GM12873 (cell line): Measurements from ENCODE around the gene SLC4A1.

Experiments
- TF ChIP-seq, protein P1 (sequence below): IDR thresholded peaks from 2 replicates; pipeline ENCODE4 v1.5.1; 2012; ENCODE audit warnings: low read depth, mild to moderate bottlenecking, moderate library complexity, low read length, control low read depth; ENCODE audit not compliant: insufficient read depth; ENCODE audit errors: missing control alignments

SLC4A1 gene

DNA sequence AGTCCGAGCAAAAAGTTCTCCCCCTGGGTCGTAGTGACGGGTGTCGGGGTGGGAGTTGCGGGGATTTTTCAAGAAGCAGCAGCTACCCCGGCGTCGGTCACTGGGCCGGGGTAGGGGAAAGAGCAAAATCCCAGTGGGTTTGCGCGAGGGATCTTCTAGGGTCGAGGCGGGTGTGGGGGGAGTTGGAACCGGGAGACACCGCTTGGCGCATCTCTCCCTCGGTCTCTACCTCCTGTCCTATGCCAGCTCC is 46.1 kb downstream of the SLC4A1 start:
- TF ChIP-seq, protein P1, sequence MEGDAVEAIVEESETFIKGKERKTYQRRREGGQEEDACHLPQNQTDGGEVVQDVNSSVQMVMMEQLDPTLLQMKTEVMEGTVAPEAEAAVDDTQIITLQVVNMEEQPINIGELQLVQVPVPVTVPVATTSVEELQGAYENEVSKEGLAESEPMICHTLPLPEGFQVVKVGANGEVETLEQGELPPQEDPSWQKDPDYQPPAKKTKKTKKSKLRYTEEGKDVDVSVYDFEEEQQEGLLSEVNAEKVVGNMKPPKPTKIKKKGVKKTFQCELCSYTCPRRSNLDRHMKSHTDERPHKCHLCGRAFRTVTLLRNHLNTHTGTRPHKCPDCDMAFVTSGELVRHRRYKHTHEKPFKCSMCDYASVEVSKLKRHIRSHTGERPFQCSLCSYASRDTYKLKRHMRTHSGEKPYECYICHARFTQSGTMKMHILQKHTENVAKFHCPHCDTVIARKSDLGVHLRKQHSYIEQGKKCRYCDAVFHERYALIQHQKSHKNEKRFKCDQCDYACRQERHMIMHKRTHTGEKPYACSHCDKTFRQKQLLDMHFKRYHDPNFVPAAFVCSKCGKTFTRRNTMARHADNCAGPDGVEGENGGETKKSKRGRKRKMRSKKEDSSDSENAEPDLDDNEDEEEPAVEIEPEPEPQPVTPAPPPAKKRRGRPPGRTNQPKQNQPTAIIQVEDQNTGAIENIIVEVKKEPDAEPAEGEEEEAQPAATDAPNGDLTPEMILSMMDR = no peak

GRCh38 chr17:44221084-44221861 is 46.7 kb downstream of the SLC4A1 start:
- TF ChIP-seq, protein P1 = no peak

- TF ChIP-seq, protein P1 = no peak
Observed at GRCh38 chr17:44220213-44221083, 47.5 kb downstream of the SLC4A1 start.

GRCh38 chr17:44219616-44220212 is 48.2 kb downstream of the SLC4A1 start, which contains the start of gene UBTF:
TSS of gene UBTF (minus strand) at chr17:44219675. CDS start at chr17:44218229, 1,446 bp downstream.
- TF ChIP-seq, protein P1 = no peak

DNA sequence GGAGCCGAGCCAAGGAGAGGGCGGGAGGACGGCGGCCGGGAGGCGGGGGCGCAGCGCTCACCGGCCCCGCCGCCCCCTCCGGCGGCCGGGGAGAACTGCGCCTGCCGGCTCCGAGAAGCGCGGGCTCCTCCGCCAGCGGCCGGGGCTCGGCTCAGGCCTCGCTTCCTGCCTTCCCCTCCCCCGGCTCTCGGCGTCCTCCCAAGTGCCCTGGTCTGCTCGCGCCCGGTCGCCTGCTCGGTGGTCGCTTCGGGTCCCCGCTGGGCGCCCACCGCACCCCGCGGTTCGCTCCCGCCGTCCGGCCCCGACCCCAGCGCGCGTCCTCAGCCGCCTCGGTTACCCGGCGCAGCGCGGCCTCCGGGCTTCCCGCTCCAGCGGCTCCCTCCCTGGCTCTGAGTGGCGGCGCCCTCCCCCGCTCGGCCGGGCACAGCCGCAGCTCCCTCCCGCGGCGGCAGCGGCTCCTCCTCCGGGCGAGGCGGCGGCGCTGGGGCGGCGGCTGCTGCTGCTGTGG is 48.8 kb downstream of the SLC4A1 start:
- TF ChIP-seq, protein P1 = peak; percentile 54

DNA sequence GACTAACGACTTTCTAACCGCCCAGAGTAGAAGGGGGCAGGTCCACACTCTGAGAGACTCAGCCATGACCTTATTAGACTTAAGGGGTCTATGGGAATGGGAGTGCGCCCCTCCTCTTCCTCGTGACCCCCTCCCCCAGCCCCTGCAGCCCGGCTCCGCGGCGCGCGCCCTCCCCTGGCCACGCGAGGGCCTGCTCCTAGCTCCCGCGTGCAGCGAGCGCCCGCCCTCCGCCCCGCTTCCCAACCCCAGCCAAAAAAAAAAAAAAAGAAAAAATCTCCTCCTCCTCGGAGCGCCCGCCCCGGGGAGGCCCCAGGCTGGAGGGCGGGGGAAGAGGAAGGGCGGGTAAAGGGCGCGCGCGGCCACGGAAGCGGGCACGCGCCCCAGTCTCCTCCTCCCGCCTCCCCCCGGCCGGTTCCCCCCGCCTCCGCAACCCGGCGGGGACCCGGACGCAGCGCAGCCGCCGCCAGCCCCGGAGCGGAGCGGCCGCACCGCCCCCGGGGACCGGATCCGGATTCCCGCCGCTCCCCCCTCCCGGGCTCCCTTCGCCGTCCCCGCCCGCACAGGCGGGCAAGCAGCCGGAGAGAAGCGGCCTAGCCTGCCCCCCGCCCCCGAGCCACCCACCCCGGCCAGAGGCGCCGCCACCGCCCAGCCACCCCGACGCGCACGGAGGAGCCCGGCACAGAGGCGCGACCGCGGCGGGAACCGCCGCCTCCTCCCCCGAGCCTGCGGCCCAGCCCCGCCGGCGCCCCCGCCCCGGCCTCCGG is 49.4 kb downstream of the SLC4A1 start:
- TF ChIP-seq, protein P1 = peak; percentile 59
